Esophagus muscularis mucosa (tissue), 4 donors: ENCODE data around the gene AFP.

Source experiments
- EP300 ChIP-seq: sonication (generic); formaldehyde crosslinking; IDR thresholded peaks from one replicate; pipeline ENCODE4 v1.6.1; 2017; ENCODE audit warnings: antibody characterized with exemption
- POLR2A ChIP-seq: fragments of 450-650 bp; IDR thresholded peaks from one replicate; pipeline ENCODE4 v1.6.1; 2017; ENCODE audit warnings: antibody characterized with exemption, moderate library complexity, mild to moderate bottlenecking, low read depth
- POLR2AphosphoS5 ChIP-seq, 2 donors: sonication (generic); formaldehyde crosslinking; IDR thresholded peaks; one replicate each; pipeline ENCODE4 v1.6.1; 2017; ENCODE audit warnings: antibody characterized with exemption in 2 of 2
- TF ChIP-seq, protein P1 (sequence below), 3 experiments: fragments of 200-600 bp in 2 of 3; fragments of 450-650 bp in 1 of 3; sonication (generic) in 2 of 3; IDR thresholded peaks; one replicate each; pipeline ENCODE4 v1.5.1; 2017 to 2019; ENCODE audit warnings: antibody characterized with exemption in 3 of 3, mild to moderate bottlenecking in 2 of 3, moderate library complexity in 1 of 3

DNA sequence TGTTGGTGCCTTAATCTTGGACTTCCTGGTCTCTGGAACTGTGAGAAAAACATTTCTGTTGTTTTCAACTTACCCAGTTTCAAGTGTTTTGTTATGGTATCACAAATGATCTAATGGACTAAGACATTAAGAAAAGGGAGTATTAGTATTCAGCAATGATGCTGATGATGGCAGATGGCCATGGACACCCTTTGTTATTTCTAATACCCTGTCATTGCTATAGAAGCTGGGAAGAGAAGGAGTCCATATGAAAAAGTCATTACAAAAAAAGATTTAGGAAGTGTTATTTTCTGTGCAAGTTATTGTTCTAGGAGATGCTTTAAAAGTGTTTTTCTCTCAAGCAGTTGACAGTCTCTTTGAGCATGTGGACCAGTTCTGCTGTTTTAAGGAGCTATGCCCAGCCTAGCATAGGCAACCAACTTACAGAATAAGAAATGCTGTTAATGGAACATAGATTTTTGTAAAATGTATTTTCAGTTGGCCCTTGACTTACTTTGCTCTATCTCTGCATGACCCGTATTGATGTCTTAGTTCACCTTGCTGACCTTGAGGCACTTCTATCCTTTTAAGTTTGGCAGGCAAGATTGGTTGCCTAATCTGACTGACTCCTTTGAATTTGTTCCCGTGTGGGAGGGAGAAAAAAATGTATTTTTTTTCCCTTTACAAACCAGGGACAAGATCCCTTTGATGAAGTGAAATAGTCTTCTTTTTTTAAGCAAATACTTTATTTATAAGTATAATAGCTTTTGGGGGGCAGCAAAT lies 6.0 kb upstream of the AFP start:
- TF ChIP-seq POLR2A (no peak), EP300 (no peak), POLR2AphosphoS5 (IDR thresholded peaks at IDR 0.05) (no peak)
- TF ChIP-seq, protein P1, sequence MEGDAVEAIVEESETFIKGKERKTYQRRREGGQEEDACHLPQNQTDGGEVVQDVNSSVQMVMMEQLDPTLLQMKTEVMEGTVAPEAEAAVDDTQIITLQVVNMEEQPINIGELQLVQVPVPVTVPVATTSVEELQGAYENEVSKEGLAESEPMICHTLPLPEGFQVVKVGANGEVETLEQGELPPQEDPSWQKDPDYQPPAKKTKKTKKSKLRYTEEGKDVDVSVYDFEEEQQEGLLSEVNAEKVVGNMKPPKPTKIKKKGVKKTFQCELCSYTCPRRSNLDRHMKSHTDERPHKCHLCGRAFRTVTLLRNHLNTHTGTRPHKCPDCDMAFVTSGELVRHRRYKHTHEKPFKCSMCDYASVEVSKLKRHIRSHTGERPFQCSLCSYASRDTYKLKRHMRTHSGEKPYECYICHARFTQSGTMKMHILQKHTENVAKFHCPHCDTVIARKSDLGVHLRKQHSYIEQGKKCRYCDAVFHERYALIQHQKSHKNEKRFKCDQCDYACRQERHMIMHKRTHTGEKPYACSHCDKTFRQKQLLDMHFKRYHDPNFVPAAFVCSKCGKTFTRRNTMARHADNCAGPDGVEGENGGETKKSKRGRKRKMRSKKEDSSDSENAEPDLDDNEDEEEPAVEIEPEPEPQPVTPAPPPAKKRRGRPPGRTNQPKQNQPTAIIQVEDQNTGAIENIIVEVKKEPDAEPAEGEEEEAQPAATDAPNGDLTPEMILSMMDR (IDR thresholded peaks at IDR 0.05) = no peak
